Activated B cell treated with CpG ODN at 0.5 μM for 24 hours (primary cell): Measurements from ENCODE around the gene ST8SIA1. TPM values are rescaled to one million over a fixed set of nuclear protein-coding genes. Genes with fewer than 3 reads are reported as not detected.

ENCODE experiments used
- ATAC-seq: fragments of 200-7000 bp; cut with Tn5 transposase; one replicate; pipeline ENCODE4 v1.10.0; 2021; ENCODE audit warnings: low read depth, mild to moderate bottlenecking, moderate library complexity
- CTCF ChIA-PET: fragments of 350-600 bp; sonication (Branson Sonifier 250); formaldehyde crosslinking; loops from one replicate; lab custom pipeline; 2021; ENCODE audit warnings: antibody characterized with exemption; lab: Charles Lee
- POLR2A ChIA-PET: fragments of 350-600 bp; sonication (Branson Sonifier 250); formaldehyde crosslinking; loops from one replicate; lab custom pipeline; 2021; ENCODE audit warnings: antibody characterized with exemption; lab: Charles Lee
- DNase-seq: peaks from one replicate; pipeline ENCODE4 v3.0.0; 2022
- H3K27ac Mint-ChIP-seq: one replicate; pipeline ENCODE4 v1.8.0; 2020; ENCODE audit warnings: mixed read lengths
- H3K27me3 Mint-ChIP-seq: one replicate; pipeline ENCODE4 v1.8.0; 2021; ENCODE audit warnings: mixed read lengths
- H3K36me3 Mint-ChIP-seq: one replicate; pipeline ENCODE4 v1.8.0; 2021; ENCODE audit warnings: low read depth, mixed read lengths
- H3K4me1 Mint-ChIP-seq: one replicate; pipeline ENCODE4 v1.8.0; 2021; ENCODE audit warnings: mixed read lengths
- H3K4me3 Mint-ChIP-seq: one replicate; pipeline ENCODE4 v1.8.0; 2020; ENCODE audit warnings: mild to moderate bottlenecking, mixed read lengths
- H3K9me3 Mint-ChIP-seq: one replicate; pipeline ENCODE4 v1.8.0; 2020; ENCODE audit warnings: mixed read lengths
- intact Hi-C: fragments of 100-400 bp; cut with micrococcal nuclease; formaldehyde crosslinking; loops from one replicate; pipeline ENCODE4 v1.15.1; 2024
- total RNA-seq: library from RNA; stranded (reverse); gene quantifications from 2 replicates; pipeline ENCODE4 v1.2.3, GENCODE V29; 2022
- TF ChIP-seq, protein P1 (sequence below): fragments of 200-600 bp; IDR thresholded peaks from one replicate; pipeline ENCODE4 v1.8.0; 2022; ENCODE audit warnings: antibody characterized with exemption, mild to moderate bottlenecking

Gene ST8SIA1
- total RNA-seq, 1 donor from 2014 or later = 0.31 TPM

GRCh38 chr12:22356231-22356630 lies 21.7 kb upstream of the ST8SIA1 start:
- no peaks in the 10 kb centered on the region for H3K36me3 Mint-ChIP-seq
- no peak for DNase-seq
- H3K9me3 Mint-ChIP-seq = no peaks in the 10 kb centered on the region
- no peak for ATAC-seq
- CTCF ChIA-PET = no interaction called here
- POLR2A ChIA-PET = no interaction called here
- no peak overlapping the region for H3K27ac Mint-ChIP-seq
- peaks cover 11% of the 10 kb centered on the region for H3K27me3 Mint-ChIP-seq
- intact Hi-C loops = no loop called here
- H3K4me1 Mint-ChIP-seq = no peaks in the 10 kb centered on the region
- TF ChIP-seq, protein P1, sequence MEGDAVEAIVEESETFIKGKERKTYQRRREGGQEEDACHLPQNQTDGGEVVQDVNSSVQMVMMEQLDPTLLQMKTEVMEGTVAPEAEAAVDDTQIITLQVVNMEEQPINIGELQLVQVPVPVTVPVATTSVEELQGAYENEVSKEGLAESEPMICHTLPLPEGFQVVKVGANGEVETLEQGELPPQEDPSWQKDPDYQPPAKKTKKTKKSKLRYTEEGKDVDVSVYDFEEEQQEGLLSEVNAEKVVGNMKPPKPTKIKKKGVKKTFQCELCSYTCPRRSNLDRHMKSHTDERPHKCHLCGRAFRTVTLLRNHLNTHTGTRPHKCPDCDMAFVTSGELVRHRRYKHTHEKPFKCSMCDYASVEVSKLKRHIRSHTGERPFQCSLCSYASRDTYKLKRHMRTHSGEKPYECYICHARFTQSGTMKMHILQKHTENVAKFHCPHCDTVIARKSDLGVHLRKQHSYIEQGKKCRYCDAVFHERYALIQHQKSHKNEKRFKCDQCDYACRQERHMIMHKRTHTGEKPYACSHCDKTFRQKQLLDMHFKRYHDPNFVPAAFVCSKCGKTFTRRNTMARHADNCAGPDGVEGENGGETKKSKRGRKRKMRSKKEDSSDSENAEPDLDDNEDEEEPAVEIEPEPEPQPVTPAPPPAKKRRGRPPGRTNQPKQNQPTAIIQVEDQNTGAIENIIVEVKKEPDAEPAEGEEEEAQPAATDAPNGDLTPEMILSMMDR = no peak
- no peak overlapping the region for H3K4me3 Mint-ChIP-seq

DNA sequence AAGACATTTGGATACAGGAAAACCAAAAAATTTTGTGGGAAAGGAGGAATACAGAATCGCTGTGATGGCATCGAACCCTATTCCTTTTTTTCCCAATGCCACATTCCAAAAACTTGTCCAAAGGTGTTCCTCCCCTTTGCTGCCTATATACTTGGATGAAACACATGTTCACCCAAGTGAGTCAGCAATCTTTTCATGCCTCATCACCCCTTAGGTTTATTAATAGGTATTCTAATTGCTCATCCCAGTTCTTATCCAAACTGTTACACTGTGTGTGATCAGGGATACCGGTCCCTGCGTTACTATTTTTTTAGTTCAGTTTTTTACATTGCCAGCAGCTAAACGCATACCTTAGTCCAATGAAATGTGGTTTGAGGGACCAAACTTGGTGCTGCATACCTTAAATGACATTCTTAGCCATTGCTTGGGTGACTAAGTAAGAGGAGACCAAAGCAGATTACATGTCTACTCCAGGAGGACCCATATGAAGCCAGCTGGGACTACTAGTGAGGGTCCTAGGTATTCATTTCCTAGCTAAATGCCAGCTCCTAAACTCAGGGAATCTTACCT lies 20.6 kb upstream of the ST8SIA1 start:
- ATAC-seq = no peak
- peaks cover 4% of the 10 kb centered on the region for H3K27me3 Mint-ChIP-seq
- TF ChIP-seq, protein P1 = no peak
- H3K36me3 Mint-ChIP-seq = no peaks in the 10 kb centered on the region
- DNase-seq = no peak
- no peaks in the 10 kb centered on the region for H3K9me3 Mint-ChIP-seq
- CTCF ChIA-PET = no interaction called here
- no peak overlapping the region for H3K4me3 Mint-ChIP-seq
- H3K4me1 Mint-ChIP-seq = no peaks in the 10 kb centered on the region
- POLR2A ChIA-PET = no interaction called here
- intact Hi-C loops = no loop called here
- no peak overlapping the region for H3K27ac Mint-ChIP-seq

GRCh38 chr12:22353615-22354325 lies 19.3 kb upstream of the ST8SIA1 start:
- DNase-seq (no peak), ATAC-seq (no peak)
- Mint-ChIP-seq H3K36me3 (no peaks in the 10 kb centered on the region), H3K4me1 (no peaks in the 10 kb centered on the region), H3K27ac (no peak overlapping the region), H3K4me3 (no peak overlapping the region), H3K9me3 (no peaks in the 10 kb centered on the region), H3K27me3 (peaks cover 2% of the 10 kb centered on the region)
- ChIA-PET POLR2A (no interaction called here), CTCF (no interaction called here)
- TF ChIP-seq, protein P1 = no peak
- intact Hi-C loops = no loop called here

- Mint-ChIP-seq H3K4me3 (no peak overlapping the region), H3K9me3 (no peaks in the 10 kb centered on the region), H3K27me3 (peaks cover 2% of the 10 kb centered on the region), H3K36me3 (no peaks in the 10 kb centered on the region), H3K27ac (no peak overlapping the region), H3K4me1 (no peaks in the 10 kb centered on the region)
- intact Hi-C loops = no loop called here
- ChIA-PET POLR2A (no interaction called here), CTCF (no interaction called here)
- DNase-seq (no peak), ATAC-seq (no peak)
- TF ChIP-seq, protein P1 = no peak
Measured at GRCh38 chr12:22350886-22351285, 16.4 kb upstream of the ST8SIA1 start.

GRCh38 chr12:22348208-22348607 lies 13.7 kb upstream of the ST8SIA1 start:
- Mint-ChIP-seq H3K9me3 (peaks cover under 1% of the 10 kb centered on the region), H3K27ac (no peak overlapping the region), H3K4me1 (no peaks in the 10 kb centered on the region), H3K4me3 (no peak overlapping the region), H3K27me3 (no peaks in the 10 kb centered on the region), H3K36me3 (no peaks in the 10 kb centered on the region)
- ChIA-PET POLR2A (no interaction called here), CTCF (no interaction called here)
- DNase-seq (no peak), ATAC-seq (no peak)
- TF ChIP-seq, protein P1 = no peak
- intact Hi-C loops = no loop called here
